B cell (primary cell): ENCODE data around the gene DCBLD2.

Experiments used
- EZH2 ChIP-seq: IDR thresholded peaks from 2 replicates; pipeline ENCODE4 v1.6.1; 2012; ENCODE audit warnings: borderline replicate concordance, low read depth, mild to moderate bottlenecking, moderate library complexity, low read length; ENCODE audit not compliant: insufficient read depth, poor library complexity, severe bottlenecking
- TF ChIP-seq, protein P1 (sequence below): fragments of 200-600 bp; IDR thresholded peaks from one replicate; pipeline ENCODE4 v1.8.0; 2022; ENCODE audit warnings: antibody characterized with exemption, mild to moderate bottlenecking

DNA sequence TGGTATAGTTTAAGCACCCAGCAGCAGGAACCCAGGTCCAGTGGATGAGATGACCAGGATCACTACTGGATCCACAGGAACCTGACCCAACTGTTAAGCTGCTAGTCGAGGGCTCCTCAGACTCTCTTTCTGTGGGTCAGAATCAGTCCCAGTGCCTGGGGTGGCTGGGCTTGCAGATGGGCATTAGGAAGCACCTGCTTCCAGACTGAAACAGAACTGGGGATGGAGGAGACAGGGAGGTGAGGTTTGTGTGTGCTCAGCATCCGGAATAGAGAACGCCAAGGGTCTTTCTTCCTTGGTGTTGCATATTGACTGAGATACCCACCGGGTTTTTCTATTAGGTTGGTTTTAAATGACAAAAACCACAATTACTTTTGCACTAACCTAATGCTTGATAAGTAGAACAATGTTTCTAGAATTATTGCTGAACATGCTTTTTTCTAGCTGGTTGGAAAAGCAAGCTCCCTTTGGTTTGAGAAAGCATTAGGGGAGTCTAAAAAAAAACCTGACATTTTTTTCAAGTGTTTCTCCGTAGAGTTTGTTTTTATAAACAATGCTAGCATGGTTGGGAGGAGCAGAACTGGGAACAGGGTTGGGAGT, 137.6 kb downstream of the DCBLD2 start:
- TF ChIP-seq, protein P1, sequence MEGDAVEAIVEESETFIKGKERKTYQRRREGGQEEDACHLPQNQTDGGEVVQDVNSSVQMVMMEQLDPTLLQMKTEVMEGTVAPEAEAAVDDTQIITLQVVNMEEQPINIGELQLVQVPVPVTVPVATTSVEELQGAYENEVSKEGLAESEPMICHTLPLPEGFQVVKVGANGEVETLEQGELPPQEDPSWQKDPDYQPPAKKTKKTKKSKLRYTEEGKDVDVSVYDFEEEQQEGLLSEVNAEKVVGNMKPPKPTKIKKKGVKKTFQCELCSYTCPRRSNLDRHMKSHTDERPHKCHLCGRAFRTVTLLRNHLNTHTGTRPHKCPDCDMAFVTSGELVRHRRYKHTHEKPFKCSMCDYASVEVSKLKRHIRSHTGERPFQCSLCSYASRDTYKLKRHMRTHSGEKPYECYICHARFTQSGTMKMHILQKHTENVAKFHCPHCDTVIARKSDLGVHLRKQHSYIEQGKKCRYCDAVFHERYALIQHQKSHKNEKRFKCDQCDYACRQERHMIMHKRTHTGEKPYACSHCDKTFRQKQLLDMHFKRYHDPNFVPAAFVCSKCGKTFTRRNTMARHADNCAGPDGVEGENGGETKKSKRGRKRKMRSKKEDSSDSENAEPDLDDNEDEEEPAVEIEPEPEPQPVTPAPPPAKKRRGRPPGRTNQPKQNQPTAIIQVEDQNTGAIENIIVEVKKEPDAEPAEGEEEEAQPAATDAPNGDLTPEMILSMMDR: no peak
- no peak for TF ChIP-seq EZH2
